CD4-positive, alpha-beta T cell treated with Interleukin-6 for 4 hours (primary cell): ENCODE measurements around the gene CYLC1.

Experiments used
- DNase-seq: peaks from one replicate; pipeline ENCODE4 v3.0.0-alpha.2; 2020; ENCODE audit warnings: mixed read lengths

Gene CYLC1, protein sequence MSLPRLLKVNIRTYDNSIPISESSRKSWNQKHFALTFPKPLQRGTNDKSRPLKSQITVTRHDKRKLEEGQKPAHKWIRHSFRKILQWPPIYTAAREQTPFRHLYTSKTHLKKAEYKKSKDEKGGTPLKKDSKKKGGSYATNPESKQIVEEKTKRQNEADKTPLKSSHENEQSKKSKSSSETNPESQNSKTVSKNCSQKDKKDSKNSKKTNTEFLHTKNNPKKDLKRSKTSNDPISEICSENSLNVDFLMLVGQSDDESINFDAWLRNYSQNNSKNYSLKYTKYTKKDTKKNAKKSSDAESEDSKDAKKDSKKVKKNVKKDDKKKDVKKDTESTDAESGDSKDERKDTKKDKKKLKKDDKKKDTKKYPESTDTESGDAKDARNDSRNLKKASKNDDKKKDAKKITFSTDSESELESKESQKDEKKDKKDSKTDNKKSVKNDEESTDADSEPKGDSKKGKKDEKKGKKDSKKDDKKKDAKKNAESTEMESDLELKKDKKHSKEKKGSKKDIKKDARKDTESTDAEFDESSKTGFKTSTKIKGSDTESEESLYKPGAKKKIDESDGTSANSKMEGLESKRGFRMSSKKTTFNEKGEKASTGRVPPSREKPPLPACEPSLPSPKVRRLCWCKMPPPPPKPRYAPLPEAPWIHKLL

DNA sequence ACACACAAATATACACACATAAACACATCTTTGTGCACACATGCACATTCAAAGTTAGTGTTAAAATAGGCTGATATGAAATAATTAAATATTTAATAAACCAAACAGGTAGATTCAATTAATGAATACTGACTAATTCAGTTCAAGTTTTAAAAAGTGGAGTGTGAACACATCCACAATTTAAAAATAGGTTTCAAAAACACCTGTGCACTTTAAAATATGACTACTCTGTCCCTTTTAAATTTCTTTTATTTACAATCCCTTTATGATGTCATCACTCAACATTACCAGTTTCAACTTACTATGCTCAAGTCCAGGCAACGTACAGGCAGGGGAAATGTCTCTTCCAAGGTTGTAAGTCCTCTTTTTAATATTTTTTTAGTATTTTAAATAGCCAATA, at the start of gene CYLC1:
CYLC1 (plus strand) TSS at position 301 of the 400 bp plus-strand sequence; CDS start at position 338, 37 bp downstream.
- no peak for DNase-seq

DNA sequence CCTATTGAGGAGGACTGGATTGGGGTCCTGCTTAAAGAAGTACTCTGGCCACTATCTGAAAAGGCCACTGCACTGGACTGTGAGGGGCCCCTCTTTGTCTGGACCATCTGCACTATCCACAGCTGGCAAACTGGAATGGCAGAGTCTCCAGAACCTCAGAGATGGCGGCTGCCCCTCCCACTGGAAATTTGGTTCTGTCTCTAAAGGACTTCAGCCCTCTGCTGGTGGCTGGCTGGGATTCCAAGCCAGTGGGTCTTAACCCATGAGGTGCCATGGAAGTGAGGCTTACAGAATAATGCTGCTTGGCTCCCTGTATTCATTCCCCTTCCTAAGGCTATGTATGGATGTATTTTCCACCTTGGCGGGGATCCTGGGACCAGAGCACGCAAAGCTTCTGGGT, 41.6 kb upstream of the CYLC1 start:
- no peak for DNase-seq

DNA sequence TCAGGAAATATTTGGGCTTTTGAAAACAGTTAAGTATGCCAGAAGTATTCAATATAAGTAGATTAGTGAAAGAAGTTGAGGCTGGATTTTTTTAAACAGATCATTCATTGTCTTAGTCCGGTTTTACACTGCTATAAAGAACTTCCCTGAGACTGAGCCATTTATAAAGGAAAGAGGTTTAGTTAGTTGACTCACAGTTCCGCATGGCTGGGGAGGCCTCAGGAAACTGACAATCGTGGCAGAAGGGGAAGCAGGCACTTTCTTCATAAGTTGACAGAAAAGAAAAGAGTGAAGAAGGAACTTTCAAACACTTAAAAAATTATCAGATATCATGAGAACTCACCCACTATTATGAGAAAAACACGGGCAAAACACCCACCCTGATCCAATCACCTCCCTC, 31.1 kb upstream of the CYLC1 start:
- DNase-seq, result no peak

DNA sequence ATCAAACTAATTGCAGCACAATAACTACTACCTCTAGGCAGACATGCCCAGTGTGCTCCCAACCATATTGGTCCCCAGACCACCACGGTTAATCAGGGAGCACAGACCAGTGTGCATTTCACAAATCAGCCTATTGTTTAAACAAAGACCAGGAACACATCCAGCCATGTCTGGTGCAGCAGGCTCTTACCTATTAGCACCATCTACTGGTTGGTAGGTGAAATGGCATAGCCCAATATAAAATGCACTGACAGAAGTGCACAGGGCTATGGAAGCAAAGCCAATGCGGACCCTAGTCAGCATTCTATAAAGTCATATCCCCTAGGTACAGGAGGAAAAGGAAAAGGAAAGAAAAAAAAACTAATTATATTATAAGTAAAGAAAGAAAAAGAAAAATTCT, 15.5 kb upstream of the CYLC1 start:
- DNase-seq, result no peak

DNA sequence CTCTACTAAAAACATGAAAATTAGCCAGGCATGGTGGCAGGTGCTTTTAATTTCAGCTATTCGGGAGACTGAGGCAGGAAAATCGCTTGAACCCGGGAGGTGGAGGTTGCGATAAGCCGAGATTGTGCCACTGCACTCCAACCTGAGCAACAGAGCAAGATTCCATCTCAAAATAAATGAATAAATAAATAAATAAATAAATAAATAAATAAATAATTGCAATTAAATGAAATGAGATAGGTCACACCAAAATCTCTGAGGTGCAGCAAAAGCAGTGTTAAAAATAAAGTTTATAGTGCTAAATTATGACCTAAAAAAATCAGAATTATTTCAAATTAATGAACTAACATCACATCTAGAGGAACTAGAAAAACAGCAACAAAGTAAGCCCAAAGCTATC, 13.6 kb upstream of the CYLC1 start:
- DNase-seq, result no peak

DNA sequence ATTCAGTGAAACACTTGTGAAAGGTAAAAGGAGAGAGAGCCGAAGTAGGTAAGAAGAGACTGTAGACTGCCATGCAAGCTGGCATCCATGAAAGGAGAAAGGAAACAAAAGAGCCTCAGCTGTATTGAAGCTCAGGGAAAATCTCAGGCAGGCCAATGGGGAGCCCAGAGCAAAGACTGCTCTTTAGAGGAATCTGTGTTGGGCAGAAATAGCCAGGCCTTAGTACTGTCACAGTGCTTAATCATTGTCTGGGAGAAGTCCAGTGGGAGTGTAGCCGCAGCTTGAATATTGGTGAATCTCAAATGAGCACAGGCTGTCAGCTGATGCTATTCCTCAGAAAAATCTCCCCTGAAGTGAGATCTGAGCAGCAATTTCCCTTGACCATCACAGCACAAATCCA, 27.6 kb downstream of the CYLC1 start:
- DNase-seq, result no peak

DNA sequence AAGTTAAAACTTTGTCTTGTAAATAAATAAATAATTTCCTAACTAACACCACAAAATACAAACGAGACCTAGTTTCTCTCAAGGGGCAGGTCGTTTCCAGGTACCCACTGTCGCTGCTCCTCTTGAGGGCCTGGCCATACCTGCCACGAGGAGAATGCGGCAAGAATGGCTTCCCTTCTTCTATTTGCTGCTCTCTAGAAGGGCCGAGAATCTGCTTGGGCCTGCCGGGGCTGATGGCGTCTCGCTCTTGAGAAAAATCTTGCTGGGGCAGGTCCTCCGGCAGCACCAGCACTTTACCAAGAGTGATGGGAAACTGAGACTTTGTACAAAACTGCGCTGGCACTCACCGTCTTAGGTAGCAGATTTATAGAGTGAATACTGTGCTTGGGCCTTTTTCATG, 31.5 kb downstream of the CYLC1 start:
- no peak for DNase-seq

DNA sequence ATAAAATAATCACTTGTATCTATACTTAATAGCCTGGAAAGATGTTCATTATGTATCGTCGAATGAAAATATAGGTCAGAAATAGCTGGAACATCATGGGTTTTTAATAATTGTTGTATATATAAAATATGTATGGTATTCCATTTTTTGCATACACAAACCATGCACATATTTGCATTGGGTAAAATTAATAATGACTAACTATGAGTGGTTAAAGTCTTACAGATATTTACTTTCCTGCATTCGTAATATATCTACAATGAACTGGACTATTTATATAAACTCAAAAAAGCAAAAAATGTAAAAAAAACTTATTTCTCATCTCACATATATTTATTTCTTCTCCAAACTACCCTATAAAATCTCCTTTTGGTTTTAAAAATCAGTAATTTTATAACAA, 46.0 kb downstream of the CYLC1 start:
- DNase-seq, result no peak

DNA sequence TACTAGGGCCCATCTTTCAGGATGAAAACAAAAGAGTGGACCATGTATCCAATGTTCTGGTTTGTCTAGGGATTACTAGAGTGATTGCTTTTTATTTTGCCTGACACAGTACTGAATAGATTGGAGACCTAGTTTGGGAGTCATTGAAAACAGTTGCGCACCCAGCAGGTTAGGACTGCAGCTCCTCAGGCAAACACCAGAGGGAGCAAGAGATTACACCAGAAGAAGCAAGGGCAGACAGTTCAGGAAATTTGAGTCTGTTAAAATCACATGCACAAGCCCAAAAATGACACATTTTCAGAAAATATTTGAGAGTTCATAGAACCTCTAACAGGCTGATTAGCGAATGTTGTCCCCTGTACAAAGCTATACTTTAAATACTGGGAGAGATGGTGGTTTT, 55.6 kb downstream of the CYLC1 start:
- DNase-seq, result no peak

DNA sequence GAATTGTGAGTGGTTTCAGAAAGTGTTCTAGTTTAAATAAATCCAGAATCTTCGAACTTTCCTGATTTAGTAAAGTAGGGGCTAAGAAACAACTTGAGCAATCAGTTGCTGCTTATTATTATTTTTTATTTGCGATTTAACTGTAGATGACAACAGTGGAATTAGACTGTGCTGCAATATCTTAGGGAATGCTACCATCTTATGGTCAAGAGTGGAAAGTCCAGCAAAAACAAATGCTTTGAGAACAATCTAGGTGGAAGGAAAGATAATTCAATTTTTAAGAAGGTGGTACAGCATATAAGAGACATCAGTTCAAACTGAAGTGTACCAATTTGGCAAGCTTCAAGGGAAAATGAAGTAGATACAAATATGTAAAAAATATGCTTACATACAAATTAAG, 73.3 kb downstream of the CYLC1 start:
- DNase-seq, result no peak
